Hematopoietic multipotent progenitor cell treated with erythropoietin and hydrocortisone succinate and interleukin-3 and kit ligand, for 17 days (in vitro differentiated cells): ENCODE results near the gene CNTLN.
"Not testable (repeated sequence)": the region's sequence is repeated elsewhere in the genome, so short reads cannot be mapped to it uniquely, and the experiment has no call there.

Experiments
- DNase-seq: peaks from one replicate; pipeline ENCODE4 v3.0.0-alpha.2; 2015; ENCODE audit warnings: low spot score

CNTLN gene

GRCh38 chr9:17318821-17319320 is 184.0 kb downstream of the CNTLN start:
- no peak for DNase-seq

- no peak for DNase-seq
These were observed 185.0 kb downstream of the CNTLN start for GRCh38 chr9:17319864-17320263.

DNA sequence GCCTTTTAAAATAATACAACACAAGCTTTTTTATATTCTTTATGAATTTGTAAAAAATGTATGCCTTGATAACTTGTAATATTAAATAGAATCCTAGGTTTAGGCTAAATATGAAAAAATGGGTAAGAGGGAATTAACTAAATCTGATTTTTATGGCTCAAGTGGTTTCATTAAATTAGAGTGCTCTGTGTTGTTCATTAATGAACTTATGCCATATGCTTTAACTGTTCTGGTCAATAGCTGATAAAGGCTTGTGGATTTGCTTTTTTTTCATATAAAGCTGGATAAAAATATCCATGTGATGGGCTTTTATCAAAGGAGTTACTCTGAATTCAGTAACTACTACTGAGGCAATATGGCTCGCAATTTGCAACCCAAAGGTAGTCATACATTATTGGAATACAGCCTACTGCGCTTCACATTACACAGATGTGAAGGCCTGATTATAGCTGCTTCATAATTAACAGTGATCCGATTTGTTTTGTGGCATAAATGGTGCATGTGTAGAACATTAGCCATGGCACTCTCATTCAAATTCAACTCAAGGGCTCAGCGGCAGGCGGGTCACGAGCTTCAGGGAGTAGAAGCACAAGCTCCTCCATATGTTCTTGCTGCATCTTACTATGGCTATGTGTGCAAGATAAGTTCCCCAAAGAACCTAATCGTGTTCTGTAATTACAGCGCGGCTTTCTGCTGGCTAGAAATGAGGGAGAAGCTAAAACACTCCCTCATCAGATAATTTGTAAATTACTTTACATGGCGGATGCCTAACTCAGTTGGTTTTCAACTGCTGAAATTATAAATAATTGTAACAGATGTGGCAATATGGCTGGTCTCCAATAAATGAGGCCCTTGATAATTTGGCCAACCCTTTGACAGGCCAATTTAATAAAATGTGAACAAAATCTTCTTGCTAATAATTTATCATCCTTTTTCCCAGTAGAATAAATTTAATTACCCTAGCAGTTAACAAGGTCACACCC is 188.3 kb downstream of the CNTLN start:
- no peak for DNase-seq

DNA sequence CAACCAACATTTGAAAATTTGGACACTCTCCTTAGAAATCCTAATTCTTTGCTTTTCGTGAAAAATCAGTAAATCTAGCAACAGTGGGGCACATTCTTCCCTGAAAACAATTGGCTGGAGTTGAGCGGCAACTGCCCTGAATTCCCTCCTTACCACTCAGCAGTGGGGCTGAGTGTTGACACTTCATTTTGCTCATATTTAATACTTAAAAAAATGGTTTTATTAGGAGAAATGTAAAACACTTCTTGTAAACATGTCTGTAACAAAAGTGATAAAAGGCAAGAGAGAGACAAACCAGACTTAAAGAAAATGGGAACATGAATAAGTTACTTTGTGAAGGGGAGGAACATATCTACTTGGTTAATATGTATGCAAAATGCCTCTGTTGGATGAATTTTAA is 193.5 kb downstream of the CNTLN start:
- no peak for DNase-seq

- no peak for DNase-seq
These were observed 195.3 kb downstream of the CNTLN start for GRCh38 chr9:17330097-17330496.

DNA sequence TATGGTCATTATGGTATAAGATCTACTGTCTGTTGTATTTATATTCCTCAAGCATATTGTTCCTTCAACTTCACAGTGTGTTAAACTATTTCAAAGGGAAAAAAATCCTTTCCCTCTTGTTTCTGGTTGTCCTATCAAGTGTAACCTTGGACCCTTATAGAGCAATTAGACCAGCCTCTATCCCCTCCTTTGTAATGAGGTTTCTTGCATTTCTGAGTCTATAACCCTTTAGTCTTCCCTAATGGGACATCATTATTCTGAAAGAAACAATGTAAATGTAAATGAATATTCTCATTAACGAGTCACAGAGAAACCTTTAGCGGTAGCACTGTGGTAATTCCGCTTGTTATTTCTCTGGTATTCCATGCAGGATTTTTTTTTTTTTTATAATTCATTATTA is 197.3 kb downstream of the CNTLN start:
- DNase-seq = no peak

DNA sequence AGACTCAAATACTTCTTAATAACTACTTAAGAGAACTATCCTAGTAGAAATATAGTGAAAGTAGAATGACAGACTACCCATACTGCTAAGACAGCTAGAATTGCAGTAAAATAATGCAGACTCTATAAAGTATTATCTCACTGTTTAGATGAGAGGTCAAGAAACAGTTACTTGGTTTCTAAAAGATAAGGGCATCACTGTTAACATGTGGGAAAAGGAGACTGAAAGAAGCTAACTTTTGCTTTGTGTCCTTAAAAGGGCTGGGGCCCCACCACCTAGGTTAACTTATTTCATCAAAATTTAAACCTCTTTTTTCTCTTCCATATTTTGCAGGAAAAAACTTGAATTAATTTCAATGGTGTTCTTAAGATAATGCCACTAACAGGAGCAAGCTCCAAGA is 204.3 kb downstream of the CNTLN start:
- no peak for DNase-seq

GRCh38 chr9:17342696-17343095 is 207.9 kb downstream of the CNTLN start:
- no peak for DNase-seq

DNA sequence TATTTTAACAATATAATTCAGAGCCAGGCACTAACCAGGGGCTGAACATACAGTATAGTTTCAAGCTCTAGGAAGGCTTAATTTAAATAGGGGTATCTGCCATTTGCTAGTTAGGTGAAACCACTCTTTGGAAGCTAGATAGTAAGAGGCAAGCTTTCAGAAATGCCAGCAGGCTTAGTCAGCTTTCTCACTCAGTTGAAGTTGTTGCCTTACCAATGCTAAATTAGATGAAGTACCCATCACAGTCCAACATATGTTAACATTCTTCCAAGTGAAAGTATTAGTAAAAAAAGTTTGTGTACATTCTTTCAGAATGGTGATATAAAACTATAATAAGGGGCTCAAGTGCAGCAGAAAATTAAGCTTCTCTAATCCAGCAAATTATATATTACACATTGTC is 215.0 kb downstream of the CNTLN start:
- no peak for DNase-seq

GRCh38 chr9:17354006-17354405 is 219.2 kb downstream of the CNTLN start:
- not testable (repeated sequence) for DNase-seq

DNA sequence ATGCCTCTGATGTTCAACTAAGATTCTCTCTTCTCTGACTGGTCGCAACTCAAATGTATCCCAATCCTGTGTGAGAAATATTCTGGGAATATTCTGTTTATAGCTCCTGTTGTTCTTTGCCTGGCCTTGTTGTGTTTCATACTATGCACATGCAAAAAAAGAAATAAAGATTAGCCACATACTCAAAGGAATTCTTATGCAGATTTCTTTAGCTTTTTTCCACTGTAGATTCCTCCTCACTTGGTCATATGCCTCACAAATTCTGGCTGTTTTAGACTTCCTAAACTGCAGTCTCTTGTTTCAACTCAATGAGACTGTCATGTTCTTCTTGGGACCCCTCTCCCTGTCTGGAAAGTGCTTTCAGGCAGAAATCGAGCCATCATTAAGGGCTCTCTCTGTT is 226.5 kb downstream of the CNTLN start:
- no peak for DNase-seq

DNA sequence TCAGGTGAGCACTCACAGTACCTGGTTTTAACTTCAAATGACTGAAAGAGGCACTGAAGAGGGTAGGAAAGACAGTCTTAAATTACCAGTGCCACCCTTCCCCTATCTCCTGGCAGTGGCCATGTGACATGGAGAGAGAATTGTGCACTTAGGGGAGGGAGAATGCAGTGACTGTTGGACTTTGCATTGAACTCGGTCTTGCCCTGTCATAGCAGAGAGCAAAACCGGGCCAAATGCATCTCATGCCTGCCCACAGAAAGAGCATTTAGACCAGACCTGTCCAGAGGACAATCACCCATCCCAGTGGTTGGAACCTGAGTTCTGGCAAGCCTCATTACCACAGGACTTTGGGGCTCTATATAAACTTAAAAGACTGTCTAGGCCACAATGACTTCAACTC is 232.2 kb downstream of the CNTLN start:
- DNase-seq = no peak

GRCh38 chr9:17380126-17380861 is 245.5 kb downstream of the CNTLN start:
- DNase-seq = no peak

DNA sequence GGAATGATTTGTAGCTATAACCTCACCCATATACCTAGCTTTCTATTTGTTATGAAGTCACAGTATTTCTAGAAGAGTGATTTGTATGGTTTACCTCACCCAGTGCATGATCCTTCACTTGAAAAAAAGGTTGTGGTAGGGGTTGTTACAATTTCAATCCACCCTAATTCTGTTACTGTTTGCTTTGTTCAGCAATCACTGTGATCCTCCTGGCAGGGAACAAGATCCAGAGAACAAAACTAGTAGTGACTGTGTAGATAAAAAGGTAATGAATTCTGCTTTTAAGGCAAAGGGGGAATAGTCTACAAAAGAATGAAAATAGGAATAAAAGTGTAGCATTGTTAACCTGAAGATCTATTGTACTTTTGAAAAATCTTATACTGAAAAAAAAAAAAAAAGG is 252.7 kb downstream of the CNTLN start:
- DNase-seq = no peak

DNA sequence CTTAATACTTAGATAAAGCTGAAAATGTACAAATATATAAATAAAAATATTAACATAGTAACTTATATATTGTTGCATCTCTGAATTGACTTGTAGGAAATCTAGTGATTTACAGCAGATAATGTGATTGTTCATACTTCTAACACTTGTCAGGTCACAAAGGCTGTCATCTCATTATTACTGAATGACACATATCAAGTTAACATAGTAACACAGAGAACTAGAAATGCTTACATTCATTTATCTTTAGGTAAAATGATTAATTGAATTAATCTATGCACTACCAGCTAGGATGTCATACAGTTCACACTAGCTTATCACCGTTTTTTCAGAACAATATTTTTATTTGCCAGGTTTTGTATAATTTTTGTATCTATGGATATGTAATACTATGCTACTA is 254.2 kb downstream of the CNTLN start:
- no peak for DNase-seq

DNA sequence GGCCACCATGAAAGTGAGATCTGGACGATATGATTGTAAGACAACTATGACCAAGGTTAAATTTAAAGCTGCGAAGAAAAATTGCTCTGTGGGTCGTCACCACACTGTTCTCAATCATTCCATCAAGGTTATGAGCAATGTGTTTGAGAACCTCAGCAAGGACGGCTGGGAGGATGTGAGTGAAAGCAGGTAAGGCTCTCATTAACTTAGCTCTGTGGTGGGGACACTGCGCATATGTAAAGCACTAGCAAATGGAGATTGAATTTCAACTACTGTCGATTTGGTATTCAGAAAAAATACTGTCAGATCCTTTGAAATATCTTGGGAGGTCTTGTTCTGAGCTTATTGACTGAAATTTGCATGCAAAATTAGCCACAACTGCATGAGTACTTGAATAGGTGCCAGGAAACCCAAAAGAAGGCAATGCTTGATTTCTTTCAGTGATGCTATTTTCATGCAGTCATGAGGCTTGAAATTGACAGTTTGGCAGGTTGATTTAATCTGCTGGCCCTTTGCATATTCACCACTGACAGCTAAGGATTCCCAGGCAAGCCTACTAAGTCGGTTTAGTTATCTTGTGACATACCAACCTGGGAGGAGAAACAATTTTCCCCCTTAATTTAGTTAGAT is 260.2 kb downstream of the CNTLN start:
- no peak for DNase-seq

- not testable (repeated sequence) for DNase-seq
These were observed 262.4 kb downstream of the CNTLN start for GRCh38 chr9:17397166-17397728.

DNA sequence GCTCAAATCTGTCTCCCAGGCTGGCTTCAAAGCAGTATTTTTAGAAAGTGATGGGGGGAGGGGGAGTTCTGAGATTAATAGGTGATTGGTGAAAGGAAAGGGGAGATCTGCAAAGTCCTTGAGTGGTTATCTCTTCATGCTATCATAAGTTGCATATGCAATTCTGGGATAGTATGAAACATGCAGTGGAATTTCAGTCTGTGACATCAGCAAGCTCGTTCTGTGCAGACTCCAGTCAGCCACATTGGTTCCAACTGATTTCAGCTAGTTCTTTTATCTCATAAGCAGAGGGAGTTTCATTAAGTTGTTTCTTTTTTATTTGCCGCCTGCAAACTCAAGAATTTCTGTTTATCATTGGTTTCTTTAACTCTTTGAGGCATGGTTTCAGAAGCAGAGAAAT is 263.5 kb downstream of the CNTLN start:
- DNase-seq = no peak

DNA sequence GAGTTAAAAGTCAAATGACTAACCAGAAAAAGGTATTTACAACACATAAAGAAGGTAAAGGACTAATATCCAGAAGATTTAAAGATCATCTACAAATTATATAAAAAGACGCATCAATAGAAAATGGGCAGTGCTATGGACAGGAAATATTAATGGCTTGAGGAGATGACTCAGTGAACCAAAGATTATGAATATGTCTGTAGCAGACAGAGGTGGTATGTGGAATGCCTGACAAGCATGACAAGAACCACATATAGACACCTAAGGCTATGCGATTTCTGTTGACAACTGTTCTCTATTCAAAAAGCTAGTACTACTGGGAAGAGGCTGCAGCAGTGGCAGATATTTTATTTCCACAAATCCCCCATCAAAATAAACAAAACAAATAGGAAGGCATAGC is 267.0 kb downstream of the CNTLN start:
- DNase-seq = no peak

DNA sequence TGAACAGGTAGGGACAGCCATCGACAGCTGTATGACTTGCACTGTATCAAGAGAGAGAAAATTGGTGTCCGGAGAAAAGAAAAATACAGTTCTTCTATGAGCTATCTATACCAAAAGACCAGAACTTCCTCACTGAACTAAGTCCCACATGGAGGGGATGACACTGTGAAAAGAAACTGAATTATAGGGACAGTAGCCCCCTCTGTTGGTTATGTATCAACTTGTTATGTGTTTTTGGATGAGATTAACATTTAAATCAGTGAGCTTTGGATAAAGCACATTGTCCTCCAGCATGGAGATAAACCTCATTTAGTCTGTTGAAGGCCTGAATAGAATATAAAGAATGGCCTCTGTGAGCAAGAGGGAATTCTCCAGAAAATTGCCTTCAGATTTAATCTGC is 267.5 kb downstream of the CNTLN start:
- no peak for DNase-seq

GRCh38 chr9:17403539-17403938 is 268.7 kb downstream of the CNTLN start:
- no peak for DNase-seq

GRCh38 chr9:17414986-17415385 is 280.1 kb downstream of the CNTLN start:
- no peak for DNase-seq
